OCI-LY1 (cell line): ENCODE data around the gene MFSD12.
"Not testable (repeated sequence)": the region's sequence is repeated elsewhere in the genome, so short reads cannot be mapped to it uniquely, and the experiment has no call there.

ENCODE experiments used
- H2AFZ ChIP-seq: fragments of 200-600 bp; sonication (generic), shearing (Covaris generic); 2 replicates; pipeline ENCODE4 v1.6.0; 2014; ENCODE audit warnings: antibody characterized with exemption, mild to moderate bottlenecking, low read length
- H3F3A ChIP-seq: fragments of 200-600 bp; sonication (generic), shearing (Covaris generic); 2 replicates; pipeline ENCODE4 v1.6.0; 2014; ENCODE audit warnings: mild to moderate bottlenecking, antibody characterized with exemption, low read length, moderate library complexity; ENCODE audit not compliant: insufficient read depth
- H3K27ac ChIP-seq: fragments of 200-600 bp; sonication (generic); 2 replicates; pipeline ENCODE4 v1.5.1; 2014; ENCODE audit warnings: low read length, mixed run types, mild to moderate bottlenecking, low read depth; ENCODE audit not compliant: poor library complexity, severe bottlenecking
- H3K27me3 ChIP-seq: fragments of 200-600 bp; sonication (generic); 2 replicates; pipeline ENCODE4 v1.6.0; 2014; ENCODE audit warnings: antibody characterized with exemption, mild to moderate bottlenecking, low read length, moderate library complexity; ENCODE audit not compliant: insufficient read depth
- H3K36me3 ChIP-seq: fragments of 200-600 bp; sonication (generic); 2 replicates; pipeline ENCODE4 v1.6.1; 2014; ENCODE audit warnings: mild to moderate bottlenecking, antibody characterized with exemption, low read length, moderate library complexity, mixed read lengths; ENCODE audit not compliant: insufficient read depth
- H3K4me1 ChIP-seq: fragments of 200-600 bp; sonication (generic); 2 replicates; pipeline ENCODE4 v1.5.1; 2014; ENCODE audit warnings: mild to moderate bottlenecking, low read length, moderate library complexity; ENCODE audit not compliant: insufficient read depth, severe bottlenecking
- H3K4me2 ChIP-seq: fragments of 200-600 bp; sonication (generic), shearing (Covaris generic); 2 replicates; pipeline ENCODE4 v1.6.1; 2014; ENCODE audit warnings: low read length
- H3K4me3 ChIP-seq: fragments of 200-600 bp; sonication (generic); 2 replicates; pipeline ENCODE4 v1.5.1; 2014; ENCODE audit warnings: low read length, low read depth, mild to moderate bottlenecking, mixed read lengths; ENCODE audit not compliant: poor library complexity, severe bottlenecking
- H3K79me2 ChIP-seq: fragments of 200-600 bp; shearing (Covaris generic); 2 replicates; pipeline ENCODE4 v1.6.1; 2016; ENCODE audit warnings: mixed run types, low read length, mixed read lengths; ENCODE audit not compliant: insufficient read depth
- H3K9ac ChIP-seq: fragments of 200-600 bp; sonication (generic), shearing (Covaris generic); 2 replicates; pipeline ENCODE4 v1.6.1; 2014; ENCODE audit warnings: mild to moderate bottlenecking, low read length, mixed read lengths
- H3K9me2 ChIP-seq: fragments of 200-600 bp; sonication (generic), shearing (Covaris generic); 2 replicates; pipeline ENCODE4 v1.6.1; 2014; ENCODE audit warnings: low read depth, mild to moderate bottlenecking, low read length, mixed read lengths
- H3K9me3 ChIP-seq: fragments of 200-600 bp; shearing (Covaris generic); 2 replicates; pipeline ENCODE4 v1.6.1; 2014; ENCODE audit warnings: low read length, mixed read lengths
- H4K20me1 ChIP-seq: fragments of 200-600 bp; sonication (generic), shearing (Covaris generic); 2 replicates; pipeline ENCODE4 v1.6.0; 2016; ENCODE audit warnings: mild to moderate bottlenecking, low read length; ENCODE audit not compliant: insufficient read depth
- CTCF ChIP-seq: fragments of 200-600 bp; sonication (generic), shearing (Covaris generic); IDR thresholded peaks from 2 replicates; pipeline ENCODE4 v1.5.1; 2017; ENCODE audit warnings: mild to moderate bottlenecking, antibody characterized with exemption, low read length, moderate library complexity, mixed read lengths
- EZH2 ChIP-seq: fragments of 200-600 bp; sonication (generic), shearing (Covaris generic); IDR thresholded peaks from 2 replicates; pipeline ENCODE4 v1.8.0; 2017; ENCODE audit warnings: borderline replicate concordance, mixed run types, mild to moderate bottlenecking, antibody characterized with exemption, low read length, moderate library complexity, mixed read lengths

Gene MFSD12

GRCh38 chr19:3532154-3532786 lies 25.1 kb downstream of the MFSD12 start:
- Histone ChIP-seq H3K4me3 (no peak overlapping the region), H3K36me3 (peaks cover 62% of the 10 kb centered on the region), H4K20me1 (no peaks in the 10 kb centered on the region), H2AFZ (no peak overlapping the region), H3F3A (no peaks in the 10 kb centered on the region), H3K9ac (no peak overlapping the region), H3K4me1 (no peaks in the 10 kb centered on the region), H3K9me2 (no peaks in the 10 kb centered on the region), H3K79me2 (no peaks in the 10 kb centered on the region), H3K9me3 (no peaks in the 10 kb centered on the region), H3K27me3 (no peaks in the 10 kb centered on the region), H3K27ac (no peak overlapping the region), H3K4me2 (no peak overlapping the region)
- TF ChIP-seq CTCF (no peak), EZH2 (no peak)

- Histone ChIP-seq H3K4me1 (no peaks in the 10 kb centered on the region), H3K4me3 (no peak overlapping the region), H3K79me2 (no peaks in the 10 kb centered on the region), H3K9me2 (no peaks in the 10 kb centered on the region), H3K9ac (no peak overlapping the region), H3K4me2 (no peak overlapping the region), H4K20me1 (no peaks in the 10 kb centered on the region), H2AFZ (no peak overlapping the region), H3F3A (no peaks in the 10 kb centered on the region), H3K27ac (no peak overlapping the region), H3K27me3 (no peaks in the 10 kb centered on the region), H3K9me3 (no peaks in the 10 kb centered on the region), H3K36me3 (peaks cover 66% of the 10 kb centered on the region)
- TF ChIP-seq CTCF (no peak), EZH2 (no peak)
Observed at GRCh38 chr19:3531716-3532115, 25.7 kb downstream of the MFSD12 start.

- Histone ChIP-seq H3K4me1 (no peaks in the 10 kb centered on the region), H3F3A (no peaks in the 10 kb centered on the region), H3K79me2 (no peaks in the 10 kb centered on the region), H3K9me2 (no peaks in the 10 kb centered on the region), H3K4me2 (no peak overlapping the region), H2AFZ (no peak overlapping the region), H3K27me3 (no peaks in the 10 kb centered on the region), H3K27ac (no peak overlapping the region), H4K20me1 (no peaks in the 10 kb centered on the region), H3K36me3 (peaks cover 63% of the 10 kb centered on the region), H3K4me3 (no peak overlapping the region), H3K9me3 (no peaks in the 10 kb centered on the region), H3K9ac (no peak overlapping the region)
- no peak for TF ChIP-seq EZH2
Observed at GRCh38 chr19:3530389-3530788, 27.0 kb downstream of the MFSD12 start.

- not testable (repeated sequence) for H3K4me2 ChIP-seq, H3K79me2 ChIP-seq, H3K4me1 ChIP-seq, H4K20me1 ChIP-seq, H3K9me2 ChIP-seq, H3K9me3 ChIP-seq, H3F3A ChIP-seq, H3K9ac ChIP-seq, H2AFZ ChIP-seq, H3K27ac ChIP-seq, H3K27me3 ChIP-seq, H3K4me3 ChIP-seq
- H3K36me3 ChIP-seq, result peaks cover 58% of the 10 kb centered on the region
Observed at GRCh38 chr19:3529299-3529698, 28.1 kb downstream of the MFSD12 start.
